ENCODE measurements around the gene GXYLT2. TPM values are rescaled to one million over a fixed set of nuclear protein-coding genes. Genes with fewer than 3 reads are reported as not detected.
"Not testable (repeated sequence)": the region's sequence is repeated elsewhere in the genome, so short reads cannot be mapped to it uniquely, and the experiment has no call there.

Gene GXYLT2
- polyA plus RNA-seq, 5 donors = 12.4 to 18.3 (median 16.7) TPM

- DNase-seq = no peak
Observed at GRCh38 chr3:72970942-72971341, 83.1 kb downstream of the GXYLT2 start.

- DNase-seq = no peak
Observed at GRCh38 chr3:72972706-72973030, 84.8 kb downstream of the GXYLT2 start.

GRCh38 chr3:72973031-72973723, 85.3 kb downstream of the GXYLT2 start:
- DNase-seq = no peak

GRCh38 chr3:72973786-72974185, 85.9 kb downstream of the GXYLT2 start:
- no peak for DNase-seq

- no peak for DNase-seq
Observed at GRCh38 chr3:72974956-72975355, 87.1 kb downstream of the GXYLT2 start.

- no peak for DNase-seq
Observed at GRCh38 chr3:72976281-72976741, 88.5 kb downstream of the GXYLT2 start.

GRCh38 chr3:72977060-72977808, 89.4 kb downstream of the GXYLT2 start:
- DNase-seq = no peak

- DNase-seq = no peak
Observed at GRCh38 chr3:72982609-72983366, 94.9 kb downstream of the GXYLT2 start.

- no peak for DNase-seq
Observed at GRCh38 chr3:72985576-72985975, 97.7 kb downstream of the GXYLT2 start.

- DNase-seq = no peak
Observed at GRCh38 chr3:72990701-72991395, 103.0 kb downstream of the GXYLT2 start.

- DNase-seq = no peak
Observed at GRCh38 chr3:72991522-72991921, 103.7 kb downstream of the GXYLT2 start.

GRCh38 chr3:72993391-72993790, 105.5 kb downstream of the GXYLT2 start:
- DNase-seq = no peak

GRCh38 chr3:72995337-72995736, 107.5 kb downstream of the GXYLT2 start:
- DNase-seq = no peak

- DNase-seq = no peak
Observed at GRCh38 chr3:72996121-72996472, 108.3 kb downstream of the GXYLT2 start.

GRCh38 chr3:72996473-72997333, 108.9 kb downstream of the GXYLT2 start, which contains the start of gene PPP4R2:
TSS of gene PPP4R2 (plus strand) at chr3:72996811. CDS start at chr3:72997038, 227 bp downstream.
- DNase-seq = peak; percentile 91

- peak; percentile 35 to 61 for DNase-seq
Observed at GRCh38 chr3:72997421-72997961, 109.6 kb downstream of the GXYLT2 start.

- DNase-seq = peak in 1 of 2 donors; percentile 22
Observed at GRCh38 chr3:72998466-72998865, 110.6 kb downstream of the GXYLT2 start.

- DNase-seq = no peak
Observed at GRCh38 chr3:72999951-73000350, 112.1 kb downstream of the GXYLT2 start.

- DNase-seq = not testable (repeated sequence)
Observed at GRCh38 chr3:73003050-73003449, 115.2 kb downstream of the GXYLT2 start.

- no peak for DNase-seq
Observed at GRCh38 chr3:73004316-73004715, 116.5 kb downstream of the GXYLT2 start.

All from right lung (tissue), 5 donors.